Bronchial epithelial cell (primary cell): Measurements from ENCODE around the gene OAS2. TPM values are rescaled to one million over a fixed set of nuclear protein-coding genes. Genes with fewer than 3 reads are reported as not detected.
A peak's percentile ranks its signal among the peaks of the same experiment; 100 is the strongest.

Source experiments
- DNase-seq: peaks from one replicate; pipeline ENCODE4 v3.0.0-alpha.2; 2010; ENCODE audit warnings: low read depth
- FAIRE-seq: peaks from 2 replicates; lab custom pipeline; 2011; peaks lifted over from hg19 to GRCh38; lab: Jason Lieb, UNC
- H3K27me3 ChIP-seq: 2 replicates; pipeline ENCODE4 v1.5.1; 2011; ENCODE audit warnings: low read length; ENCODE audit not compliant: control insufficient read depth, insufficient read depth
- H3K36me3 ChIP-seq: 2 replicates; pipeline ENCODE4 v1.5.1; 2011; ENCODE audit warnings: low read length; ENCODE audit not compliant: control insufficient read depth, insufficient read depth
- H3K4me3 ChIP-seq: 2 replicates; pipeline ENCODE4 v1.5.1; 2011; ENCODE audit warnings: mild to moderate bottlenecking, low read depth, low read length, control low read depth
- total RNA-seq: library from RNA; depleted of rRNA; stranded (reverse); fragments of >200 nt; gene quantifications from 2 replicates; pipeline ENCODE4 v1.2.1, GENCODE V29; 2014
- TF ChIP-seq, protein P1 (sequence below): IDR thresholded peaks from 2 replicates; pipeline ENCODE4 v1.5.1; 2011; ENCODE audit warnings: mild to moderate bottlenecking, moderate library complexity, low read length, control low read depth, inconsistent platforms; ENCODE audit not compliant: insufficient read depth, severe bottlenecking

OAS2 gene
- total RNA-seq, 1 donor from 2014 or later: 0.79 TPM

- Histone ChIP-seq H3K4me3 (no peak overlapping the region), H3K36me3 (no peaks in the 10 kb centered on the region), H3K27me3 (no peaks in the 10 kb centered on the region)
- FAIRE-seq (no peak), DNase-seq (no peak)
- TF ChIP-seq, protein P1, sequence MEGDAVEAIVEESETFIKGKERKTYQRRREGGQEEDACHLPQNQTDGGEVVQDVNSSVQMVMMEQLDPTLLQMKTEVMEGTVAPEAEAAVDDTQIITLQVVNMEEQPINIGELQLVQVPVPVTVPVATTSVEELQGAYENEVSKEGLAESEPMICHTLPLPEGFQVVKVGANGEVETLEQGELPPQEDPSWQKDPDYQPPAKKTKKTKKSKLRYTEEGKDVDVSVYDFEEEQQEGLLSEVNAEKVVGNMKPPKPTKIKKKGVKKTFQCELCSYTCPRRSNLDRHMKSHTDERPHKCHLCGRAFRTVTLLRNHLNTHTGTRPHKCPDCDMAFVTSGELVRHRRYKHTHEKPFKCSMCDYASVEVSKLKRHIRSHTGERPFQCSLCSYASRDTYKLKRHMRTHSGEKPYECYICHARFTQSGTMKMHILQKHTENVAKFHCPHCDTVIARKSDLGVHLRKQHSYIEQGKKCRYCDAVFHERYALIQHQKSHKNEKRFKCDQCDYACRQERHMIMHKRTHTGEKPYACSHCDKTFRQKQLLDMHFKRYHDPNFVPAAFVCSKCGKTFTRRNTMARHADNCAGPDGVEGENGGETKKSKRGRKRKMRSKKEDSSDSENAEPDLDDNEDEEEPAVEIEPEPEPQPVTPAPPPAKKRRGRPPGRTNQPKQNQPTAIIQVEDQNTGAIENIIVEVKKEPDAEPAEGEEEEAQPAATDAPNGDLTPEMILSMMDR: no peak
These were observed 19.2 kb downstream of the OAS2 start for GRCh38 chr12:112997506-112997905.

DNA sequence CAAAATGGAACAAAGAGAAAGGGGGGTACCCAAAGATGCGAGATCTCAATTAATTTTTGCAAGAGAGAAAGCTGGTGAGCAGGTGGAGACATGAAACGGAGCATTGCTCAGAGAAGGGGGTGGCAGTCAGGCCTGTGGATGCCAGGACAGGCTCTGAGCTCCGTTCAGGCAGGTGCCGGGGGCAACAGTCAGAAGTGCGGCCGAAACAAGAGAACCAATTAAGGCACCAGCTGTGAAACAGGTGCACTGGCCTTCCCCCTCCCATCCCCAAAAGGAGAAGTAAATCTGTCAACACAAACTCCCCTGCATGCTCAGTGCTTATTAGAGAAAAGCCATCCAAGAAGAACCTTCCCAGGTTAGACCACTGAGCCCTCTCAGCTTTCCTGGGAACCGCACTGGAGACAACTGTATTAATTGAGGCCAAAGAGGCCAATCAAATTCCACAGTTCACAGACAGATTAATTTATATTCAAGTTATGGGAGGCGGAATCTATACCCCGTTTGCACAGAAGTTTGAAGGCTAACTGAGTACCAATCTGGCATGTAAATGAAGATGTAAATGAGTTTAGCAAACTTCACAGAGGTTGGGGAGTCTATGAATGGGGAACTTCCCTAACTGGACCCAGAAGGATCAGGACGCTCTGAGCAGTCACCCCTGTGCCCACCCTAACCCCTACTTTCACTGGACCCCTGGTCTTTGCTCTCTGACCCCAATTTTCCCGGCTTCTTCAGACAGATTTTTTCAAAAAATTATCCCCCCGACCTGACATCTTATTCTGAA, 20.9 kb downstream of the OAS2 start:
- DNase-seq: no peak
- no peak for FAIRE-seq
- H3K27me3 ChIP-seq: no peaks in the 10 kb centered on the region
- TF ChIP-seq, protein P1: no peak
- H3K36me3 ChIP-seq: no peaks in the 10 kb centered on the region
- no peak overlapping the region for H3K4me3 ChIP-seq

DNA sequence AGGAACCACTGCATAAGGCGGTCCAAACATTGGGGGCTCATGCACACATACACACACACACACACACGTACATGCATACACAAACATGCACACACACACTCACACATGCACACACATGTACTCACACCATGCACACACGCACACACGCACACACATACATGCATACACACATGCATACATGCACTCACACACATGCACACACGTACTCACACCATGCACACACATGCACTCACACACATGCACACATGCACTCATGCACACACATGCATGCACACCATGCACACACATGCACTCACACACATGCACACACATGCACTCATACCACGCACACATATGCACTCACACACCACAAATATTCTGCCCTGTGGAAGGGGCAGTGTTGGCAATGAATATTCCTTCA, 22.1 kb downstream of the OAS2 start:
- no peak overlapping the region for H3K4me3 ChIP-seq
- no peaks in the 10 kb centered on the region for H3K36me3 ChIP-seq
- DNase-seq: no peak
- TF ChIP-seq, protein P1: no peak
- FAIRE-seq: peak; percentile 97
- no peaks in the 10 kb centered on the region for H3K27me3 ChIP-seq

- peak; percentile 72 for FAIRE-seq
These were observed 23.8 kb downstream of the OAS2 start for GRCh38 chr12:113002155-113002554.

GRCh38 chr12:113002676-113003075, 24.4 kb downstream of the OAS2 start:
- FAIRE-seq: no peak
- no peaks in the 10 kb centered on the region for H3K27me3 ChIP-seq
- DNase-seq: no peak
- no peak overlapping the region for H3K4me3 ChIP-seq
- TF ChIP-seq, protein P1: no peak
- no peaks in the 10 kb centered on the region for H3K36me3 ChIP-seq

More at GRCh38 chr12:113002155-113002554, 23.8 kb downstream of the OAS2 start:
- TF ChIP-seq, protein P1: no peak
- Histone ChIP-seq H3K27me3 (no peaks in the 10 kb centered on the region), H3K36me3 (no peaks in the 10 kb centered on the region), H3K4me3 (no peak overlapping the region)
- DNase-seq: no peak

DNA sequence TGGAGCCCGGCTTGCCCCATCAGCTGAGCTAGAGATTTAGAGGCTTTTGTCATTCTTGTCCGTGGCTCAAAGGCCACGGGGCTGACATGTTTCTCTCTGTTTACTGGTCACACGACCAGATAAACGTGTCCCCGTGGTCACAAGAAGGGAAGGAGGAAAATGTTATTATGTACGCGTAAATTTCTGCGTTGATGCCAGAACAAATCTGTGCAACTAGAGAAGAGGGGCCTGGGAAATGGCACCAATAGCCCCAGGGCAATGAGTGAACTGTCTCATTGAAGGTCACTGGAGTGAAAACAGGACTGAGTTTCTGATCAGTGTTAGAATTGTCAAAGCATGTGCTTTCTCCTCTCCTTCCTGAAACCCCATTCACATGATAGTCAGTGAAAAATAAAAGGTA, 25.3 kb downstream of the OAS2 start:
- TF ChIP-seq, protein P1: no peak
- Histone ChIP-seq H3K27me3 (no peaks in the 10 kb centered on the region), H3K4me3 (no peak overlapping the region), H3K36me3 (no peaks in the 10 kb centered on the region)
- DNase-seq: no peak
- no peak for FAIRE-seq
